WTC11 (cell line): Measurements from ENCODE around the gene RRP8. TPM values are rescaled to one million over a fixed set of nuclear protein-coding genes. Genes with fewer than 3 reads are reported as not detected.

Experiments used
- ATAC-seq: fragments of 200-7000 bp; cut with Tn5 transposase; 2 replicates; pipeline ENCODE4 v1.10.0; 2021; ENCODE audit warnings: mild to moderate bottlenecking, moderate library complexity
- CTCF ChIA-PET: fragments of 300-600 bp; sonication (Branson Sonifier 250); formaldehyde crosslinking; loops from one replicate; lab custom pipeline; 2021; ENCODE audit warnings: antibody characterized with exemption; lab: Charles Lee
- POLR2A ChIA-PET: fragments of 350-600 bp; sonication (Branson Sonifier 250); formaldehyde crosslinking; loops from one replicate; lab custom pipeline; 2021; ENCODE audit warnings: antibody characterized with exemption; lab: Charles Lee
- DNase-seq: peaks from one replicate; pipeline ENCODE4 v3.0.0; 2021; ENCODE audit warnings: low spot score
- H3K27ac Mint-ChIP-seq: 2 replicates; pipeline ENCODE4 v1.8.0; 2021; ENCODE audit warnings: mixed read lengths
- H3K27me3 Mint-ChIP-seq: 2 replicates; pipeline ENCODE4 v1.8.0; 2021; ENCODE audit warnings: low read depth, mild to moderate bottlenecking, moderate library complexity, mixed read lengths
- H3K36me3 Mint-ChIP-seq: 2 replicates; pipeline ENCODE4 v1.8.0; 2021; ENCODE audit warnings: mixed read lengths
- H3K4me1 Mint-ChIP-seq: 2 replicates; pipeline ENCODE4 v1.8.0; 2022; ENCODE audit warnings: mixed read lengths
- H3K4me3 Mint-ChIP-seq: 2 replicates; pipeline ENCODE4 v1.8.0; 2021; ENCODE audit warnings: mild to moderate bottlenecking, moderate library complexity, mixed read lengths
- H3K9me3 Mint-ChIP-seq: 2 replicates; pipeline ENCODE4 v1.8.0; 2021; ENCODE audit warnings: mixed read lengths
- GTF2I ChIP-seq: fragments of 250-450 bp; sonication (Bioruptor Pico); conservative IDR thresholded peaks from 2 replicates; pipeline ENCODE4 v1.4.0; 2021; ENCODE audit warnings: mild to moderate bottlenecking
- MYBL2 ChIP-seq: sonication (generic); formaldehyde crosslinking; IDR thresholded peaks from 2 replicates; pipeline ENCODE4 v1.8.1; 2023; ENCODE audit warnings: mild to moderate bottlenecking, moderate library complexity, missing genetic modification reagents
- PREB ChIP-seq: sonication (generic); formaldehyde crosslinking; IDR thresholded peaks from 2 replicates; pipeline ENCODE4 v1.8.1; 2022; ENCODE audit warnings: mild to moderate bottlenecking, missing genetic modification reagents, moderate library complexity, borderline replicate concordance
- ZBTB43 ChIP-seq: sonication (generic); formaldehyde crosslinking; IDR thresholded peaks from 2 replicates; pipeline ENCODE4 v1.8.1; 2023; ENCODE audit warnings: mild to moderate bottlenecking, missing genetic modification reagents
- ZNF219 ChIP-seq: sonication (generic); formaldehyde crosslinking; IDR thresholded peaks from 2 replicates; pipeline ENCODE4 v1.8.0; 2023; ENCODE audit warnings: missing genetic modification reagents, mild to moderate bottlenecking, borderline replicate concordance
- ZNF232 ChIP-seq: sonication (generic); formaldehyde crosslinking; IDR thresholded peaks from 2 replicates; pipeline ENCODE4 v1.8.0; 2022; ENCODE audit warnings: mild to moderate bottlenecking, missing genetic modification reagents
- ZNF416 ChIP-seq: fragments of 250-450 bp; sonication (Bioruptor Pico); IDR thresholded peaks from 2 replicates; pipeline ENCODE4 v1.9.0; 2021; ENCODE audit warnings: mild to moderate bottlenecking, inconsistent platforms
- ZNF532 ChIP-seq: fragments of 250-450 bp; sonication (Bioruptor Pico); IDR thresholded peaks from 2 replicates; pipeline ENCODE4 v1.9.0; 2021; ENCODE audit warnings: mild to moderate bottlenecking, borderline replicate concordance
- ZSCAN18 ChIP-seq: fragments of 250-450 bp; sonication (Bioruptor Pico); IDR thresholded peaks from 2 replicates; pipeline ENCODE4 v2.1.2; 2022; ENCODE audit warnings: mild to moderate bottlenecking, moderate library complexity
- total RNA-seq: library from RNA; stranded (reverse); gene quantifications from 3 replicates; pipeline ENCODE4 v1.2.3, GENCODE V29; 2021
- TF ChIP-seq, protein P1 (sequence below): sonication (generic); formaldehyde crosslinking; IDR thresholded peaks from 2 replicates; pipeline ENCODE4 v1.8.0; 2022; ENCODE audit warnings: missing genetic modification reagents
- TF ChIP-seq, protein P2 (sequence below): sonication (generic); formaldehyde crosslinking; conservative IDR thresholded peaks from 2 replicates; pipeline ENCODE4 v1.8.1; 2023; ENCODE audit warnings: mild to moderate bottlenecking, low read depth, missing genetic modification reagents, moderate library complexity
- TF ChIP-seq, protein P3 (sequence below): fragments of 250-450 bp; sonication (Bioruptor Pico); IDR thresholded peaks from 2 replicates; pipeline ENCODE4 v1.8.0; 2021; ENCODE audit warnings: mild to moderate bottlenecking
- TF ChIP-seq, protein P4 (sequence below): sonication (generic); formaldehyde crosslinking; IDR thresholded peaks from 2 replicates; pipeline ENCODE4 v1.8.0; 2023; ENCODE audit warnings: mild to moderate bottlenecking, missing genetic modification reagents

RRP8 gene
- total RNA-seq, 1 experiment from 2014 or later = 15.0 TPM

- TF ChIP-seq ZNF532 (CRISPR knock-in tag) (no peak), ZNF219 (CRISPR knock-in tag) (no peak), ZNF232 (CRISPR knock-in tag) (no peak), MYBL2 (no peak), ZBTB43 (CRISPR knock-in tag) (no peak), GTF2I (CRISPR knock-in tag) (no peak), ZSCAN18 (no peak), PREB (no peak)
- TF ChIP-seq, protein P1, sequence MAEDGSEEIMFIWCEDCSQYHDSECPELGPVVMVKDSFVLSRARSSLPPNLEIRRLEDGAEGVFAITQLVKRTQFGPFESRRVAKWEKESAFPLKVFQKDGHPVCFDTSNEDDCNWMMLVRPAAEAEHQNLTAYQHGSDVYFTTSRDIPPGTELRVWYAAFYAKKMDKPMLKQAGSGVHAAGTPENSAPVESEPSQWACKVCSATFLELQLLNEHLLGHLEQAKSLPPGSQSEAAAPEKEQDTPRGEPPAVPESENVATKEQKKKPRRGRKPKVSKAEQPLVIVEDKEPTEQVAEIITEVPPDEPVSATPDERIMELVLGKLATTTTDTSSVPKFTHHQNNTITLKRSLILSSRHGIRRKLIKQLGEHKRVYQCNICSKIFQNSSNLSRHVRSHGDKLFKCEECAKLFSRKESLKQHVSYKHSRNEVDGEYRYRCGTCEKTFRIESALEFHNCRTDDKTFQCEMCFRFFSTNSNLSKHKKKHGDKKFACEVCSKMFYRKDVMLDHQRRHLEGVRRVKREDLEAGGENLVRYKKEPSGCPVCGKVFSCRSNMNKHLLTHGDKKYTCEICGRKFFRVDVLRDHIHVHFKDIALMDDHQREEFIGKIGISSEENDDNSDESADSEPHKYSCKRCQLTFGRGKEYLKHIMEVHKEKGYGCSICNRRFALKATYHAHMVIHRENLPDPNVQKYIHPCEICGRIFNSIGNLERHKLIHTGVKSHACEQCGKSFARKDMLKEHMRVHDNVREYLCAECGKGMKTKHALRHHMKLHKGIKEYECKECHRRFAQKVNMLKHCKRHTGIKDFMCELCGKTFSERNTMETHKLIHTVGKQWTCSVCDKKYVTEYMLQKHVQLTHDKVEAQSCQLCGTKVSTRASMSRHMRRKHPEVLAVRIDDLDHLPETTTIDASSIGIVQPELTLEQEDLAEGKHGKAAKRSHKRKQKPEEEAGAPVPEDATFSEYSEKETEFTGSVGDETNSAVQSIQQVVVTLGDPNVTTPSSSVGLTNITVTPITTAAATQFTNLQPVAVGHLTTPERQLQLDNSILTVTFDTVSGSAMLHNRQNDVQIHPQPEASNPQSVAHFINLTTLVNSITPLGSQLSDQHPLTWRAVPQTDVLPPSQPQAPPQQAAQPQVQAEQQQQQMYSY = no peak
- TF ChIP-seq, protein P2, sequence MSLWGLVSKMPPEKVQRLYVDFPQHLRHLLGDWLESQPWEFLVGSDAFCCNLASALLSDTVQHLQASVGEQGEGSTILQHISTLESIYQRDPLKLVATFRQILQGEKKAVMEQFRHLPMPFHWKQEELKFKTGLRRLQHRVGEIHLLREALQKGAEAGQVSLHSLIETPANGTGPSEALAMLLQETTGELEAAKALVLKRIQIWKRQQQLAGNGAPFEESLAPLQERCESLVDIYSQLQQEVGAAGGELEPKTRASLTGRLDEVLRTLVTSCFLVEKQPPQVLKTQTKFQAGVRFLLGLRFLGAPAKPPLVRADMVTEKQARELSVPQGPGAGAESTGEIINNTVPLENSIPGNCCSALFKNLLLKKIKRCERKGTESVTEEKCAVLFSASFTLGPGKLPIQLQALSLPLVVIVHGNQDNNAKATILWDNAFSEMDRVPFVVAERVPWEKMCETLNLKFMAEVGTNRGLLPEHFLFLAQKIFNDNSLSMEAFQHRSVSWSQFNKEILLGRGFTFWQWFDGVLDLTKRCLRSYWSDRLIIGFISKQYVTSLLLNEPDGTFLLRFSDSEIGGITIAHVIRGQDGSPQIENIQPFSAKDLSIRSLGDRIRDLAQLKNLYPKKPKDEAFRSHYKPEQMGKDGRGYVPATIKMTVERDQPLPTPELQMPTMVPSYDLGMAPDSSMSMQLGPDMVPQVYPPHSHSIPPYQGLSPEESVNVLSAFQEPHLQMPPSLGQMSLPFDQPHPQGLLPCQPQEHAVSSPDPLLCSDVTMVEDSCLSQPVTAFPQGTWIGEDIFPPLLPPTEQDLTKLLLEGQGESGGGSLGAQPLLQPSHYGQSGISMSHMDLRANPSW (CRISPR knock-in tag) = no peak
Observed at GRCh38 chr11:6650980-6651379, 47.6 kb upstream of the RRP8 start (continued).

- DNase-seq (no peak), ATAC-seq (no peak)
- H3K4me1 Mint-ChIP-seq = no peaks in the 10 kb centered on the region
- H3K27me3 Mint-ChIP-seq = no peaks in the 10 kb centered on the region
- no peak overlapping the region for H3K4me3 Mint-ChIP-seq
- POLR2A ChIA-PET = no interaction called here
- no peak overlapping the region for H3K27ac Mint-ChIP-seq
- CTCF ChIA-PET = interaction anchor here (1.8 kb wide), 1 partner anchor 17 kb away, joined by 6 read pairs; no protein-coding TSS in a partner anchor
- H3K36me3 Mint-ChIP-seq = no peaks in the 10 kb centered on the region
- no peaks in the 10 kb centered on the region for H3K9me3 Mint-ChIP-seq
- TF ChIP-seq, protein P3, sequence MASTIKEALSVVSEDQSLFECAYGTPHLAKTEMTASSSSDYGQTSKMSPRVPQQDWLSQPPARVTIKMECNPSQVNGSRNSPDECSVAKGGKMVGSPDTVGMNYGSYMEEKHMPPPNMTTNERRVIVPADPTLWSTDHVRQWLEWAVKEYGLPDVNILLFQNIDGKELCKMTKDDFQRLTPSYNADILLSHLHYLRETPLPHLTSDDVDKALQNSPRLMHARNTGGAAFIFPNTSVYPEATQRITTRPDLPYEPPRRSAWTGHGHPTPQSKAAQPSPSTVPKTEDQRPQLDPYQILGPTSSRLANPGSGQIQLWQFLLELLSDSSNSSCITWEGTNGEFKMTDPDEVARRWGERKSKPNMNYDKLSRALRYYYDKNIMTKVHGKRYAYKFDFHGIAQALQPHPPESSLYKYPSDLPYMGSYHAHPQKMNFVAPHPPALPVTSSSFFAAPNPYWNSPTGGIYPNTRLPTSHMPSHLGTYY (CRISPR knock-in tag) = no peak
- TF ChIP-seq, protein P2 (CRISPR knock-in tag) = no peak
- TF ChIP-seq ZNF219 (CRISPR knock-in tag) = no peak
- TF ChIP-seq, protein P4, sequence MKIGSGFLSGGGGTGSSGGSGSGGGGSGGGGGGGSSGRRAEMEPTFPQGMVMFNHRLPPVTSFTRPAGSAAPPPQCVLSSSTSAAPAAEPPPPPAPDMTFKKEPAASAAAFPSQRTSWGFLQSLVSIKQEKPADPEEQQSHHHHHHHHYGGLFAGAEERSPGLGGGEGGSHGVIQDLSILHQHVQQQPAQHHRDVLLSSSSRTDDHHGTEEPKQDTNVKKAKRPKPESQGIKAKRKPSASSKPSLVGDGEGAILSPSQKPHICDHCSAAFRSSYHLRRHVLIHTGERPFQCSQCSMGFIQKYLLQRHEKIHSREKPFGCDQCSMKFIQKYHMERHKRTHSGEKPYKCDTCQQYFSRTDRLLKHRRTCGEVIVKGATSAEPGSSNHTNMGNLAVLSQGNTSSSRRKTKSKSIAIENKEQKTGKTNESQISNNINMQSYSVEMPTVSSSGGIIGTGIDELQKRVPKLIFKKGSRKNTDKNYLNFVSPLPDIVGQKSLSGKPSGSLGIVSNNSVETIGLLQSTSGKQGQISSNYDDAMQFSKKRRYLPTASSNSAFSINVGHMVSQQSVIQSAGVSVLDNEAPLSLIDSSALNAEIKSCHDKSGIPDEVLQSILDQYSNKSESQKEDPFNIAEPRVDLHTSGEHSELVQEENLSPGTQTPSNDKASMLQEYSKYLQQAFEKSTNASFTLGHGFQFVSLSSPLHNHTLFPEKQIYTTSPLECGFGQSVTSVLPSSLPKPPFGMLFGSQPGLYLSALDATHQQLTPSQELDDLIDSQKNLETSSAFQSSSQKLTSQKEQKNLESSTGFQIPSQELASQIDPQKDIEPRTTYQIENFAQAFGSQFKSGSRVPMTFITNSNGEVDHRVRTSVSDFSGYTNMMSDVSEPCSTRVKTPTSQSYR (CRISPR knock-in tag) = no peak
- no peak for TF ChIP-seq ZNF416
Observed at GRCh38 chr11:6650104-6650503, 46.7 kb upstream of the RRP8 start.
